ENCODE data around the gene HMCN1. TPM values are rescaled to one million over a fixed set of nuclear protein-coding genes. Genes with fewer than 3 reads are reported as not detected.

Gene HMCN1
- total RNA-seq, 6 experiments from 2014 or later = 4.7 to 7.5 (median 5.7) TPM

- intact Hi-C loops (cut with DNase I) = no loop called here
- Histone ChIP-seq H3K36me3 (no peaks in the 10 kb centered on the region), H3K27me3 (no peaks in the 10 kb centered on the region), H3K9me3 (no peaks in the 10 kb centered on the region), H3K27ac (no peak overlapping the region), H3K4me3 (no peak overlapping the region), H3K4me1 (no peaks in the 10 kb centered on the region)
- ATAC-seq = no peak
- TF ChIP-seq POLR2A (IDR thresholded peaks at IDR 0.05) = no peak
- TF ChIP-seq CTCF (IDR thresholded peaks at IDR 0.05) = no peak
- no peak for DNase-seq
- WGBS (ENCODE audit: insufficient coverage, low coverage, low lambda C conversion rate, missing lambda C conversion rate) = 64% methylated on average over 4 of the region's 4 CpGs
Measured at GRCh38 chr1:186046437-186047211, 312.4 kb downstream of the HMCN1 start.

GRCh38 chr1:186050360-186050759, 316.2 kb downstream of the HMCN1 start:
- no peak for TF ChIP-seq POLR2A (IDR thresholded peaks at IDR 0.05)
- TF ChIP-seq CTCF (IDR thresholded peaks at IDR 0.05) = no peak
- intact Hi-C loops (cut with DNase I) = no loop called here
- Histone ChIP-seq H3K27ac (no peak overlapping the region), H3K4me3 (no peak overlapping the region), H3K36me3 (no peaks in the 10 kb centered on the region), H3K27me3 (no peaks in the 10 kb centered on the region), H3K9me3 (no peaks in the 10 kb centered on the region), H3K4me1 (peaks cover 0 to 4% (median 0%) of the 10 kb centered on the region in 4 donors)
- DNase-seq = no peak
- ATAC-seq = no peak
- WGBS (ENCODE audit: insufficient coverage, low coverage, low lambda C conversion rate, missing lambda C conversion rate) = 74% methylated on average over 3 of the region's 3 CpGs

- ATAC-seq = peak in 2 of 4 donors; percentile 34 to 46
- 58% methylated on average over 2 of the region's 2 CpGs for WGBS (ENCODE audit: insufficient coverage, low coverage, low lambda C conversion rate, missing lambda C conversion rate)
- no peak overlapping the region for H3K27ac ChIP-seq
Measured at GRCh38 chr1:186054003-186054402, 319.8 kb downstream of the HMCN1 start.

GRCh38 chr1:186054932-186055331, 320.7 kb downstream of the HMCN1 start:
- no peak for DNase-seq
- ATAC-seq = no peak
- no peak overlapping the region for H3K27ac ChIP-seq
- TF ChIP-seq POLR2A (IDR thresholded peaks at IDR 0.05) (no peak), CTCF (IDR thresholded peaks at IDR 0.05) (no peak)
- intact Hi-C loops (cut with DNase I) = no loop called here
- WGBS (ENCODE audit: insufficient coverage, low coverage, low lambda C conversion rate, missing lambda C conversion rate) = 82% methylated on average over 2 of the region's 2 CpGs
- H3K9me3 ChIP-seq = no peaks in the 10 kb centered on the region
- H3K4me3 ChIP-seq = no peak overlapping the region
- no peaks in the 10 kb centered on the region for H3K36me3 ChIP-seq
- H3K27me3 ChIP-seq = no peaks in the 10 kb centered on the region
- peaks cover 0 to 24% (median 12%) of the 10 kb centered on the region in 4 donors for H3K4me1 ChIP-seq

More at GRCh38 chr1:186054003-186054402, 319.8 kb downstream of the HMCN1 start:
- no peak for TF ChIP-seq CTCF (IDR thresholded peaks at IDR 0.05)
- TF ChIP-seq POLR2A (IDR thresholded peaks at IDR 0.05) = no peak
- intact Hi-C loops (cut with DNase I) = no loop called here
- no peaks in the 10 kb centered on the region for H3K9me3 ChIP-seq
- no peaks in the 10 kb centered on the region for H3K27me3 ChIP-seq
- H3K4me3 ChIP-seq = no peak overlapping the region
- no peaks in the 10 kb centered on the region for H3K36me3 ChIP-seq
- DNase-seq = no peak
- H3K4me1 ChIP-seq = peaks cover 0 to 19% (median 8%) of the 10 kb centered on the region in 4 donors

Data from right lobe of liver (tissue), 6 donors.